Stimulated activated CD4-positive, alpha-beta T cell treated with anti-CD3 and anti-CD28 coated beads, Interleukin-1b, Interleukin-23, amount 100 ng/mL, for 24 hours (primary cell): ENCODE results near the gene MACROD1.
A peak's percentile ranks its signal among the peaks of the same experiment; 100 is the strongest.

Experiments used
- DNase-seq, 4 experiments: peaks; one replicate each; pipeline ENCODE4 v3.0.0-alpha.2; 2020; ENCODE audit warnings: low read depth in 4 of 4, low spot score in 1 of 4

MACROD1 gene

GRCh38 chr11:64001484-64002420 is 164.2 kb downstream of the MACROD1 start:
- DNase-seq: no peak

DNA sequence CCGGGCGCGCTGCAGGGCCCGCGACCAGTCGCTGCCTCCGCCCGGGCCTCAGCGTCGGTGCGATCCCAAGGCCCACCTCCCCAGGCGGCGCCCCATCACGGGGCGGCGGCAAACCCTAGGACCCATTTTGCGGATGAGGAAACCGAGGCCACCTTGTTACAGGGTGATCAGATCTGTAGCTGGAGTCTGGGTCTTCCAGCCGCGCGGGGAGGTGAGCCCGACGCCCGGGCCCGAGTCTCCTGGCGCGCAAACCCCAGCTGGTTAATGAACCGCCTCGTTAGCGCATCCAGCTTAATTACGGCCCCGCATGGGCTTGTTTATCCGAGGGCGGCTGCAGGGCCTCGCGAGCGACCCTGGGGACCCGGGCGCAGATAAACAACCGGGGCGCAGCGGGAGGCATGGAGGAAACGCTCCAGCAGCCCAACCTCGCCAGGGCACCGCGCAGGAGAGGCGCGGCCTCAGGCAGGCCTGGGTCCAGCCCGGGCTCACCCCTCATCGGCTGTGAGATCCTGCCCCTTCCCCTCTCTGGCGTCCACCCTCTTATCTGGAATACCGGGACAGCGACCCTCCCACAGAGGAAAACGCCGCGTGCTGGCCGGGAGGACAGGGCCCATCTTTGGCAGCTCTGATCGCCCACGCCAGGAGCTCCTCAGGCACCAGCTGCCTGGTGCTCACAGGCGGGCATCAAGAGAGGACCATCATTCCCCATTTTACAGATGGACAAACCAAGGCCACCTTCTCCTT is 165.0 kb downstream of the MACROD1 start:
- no peak for DNase-seq

DNA sequence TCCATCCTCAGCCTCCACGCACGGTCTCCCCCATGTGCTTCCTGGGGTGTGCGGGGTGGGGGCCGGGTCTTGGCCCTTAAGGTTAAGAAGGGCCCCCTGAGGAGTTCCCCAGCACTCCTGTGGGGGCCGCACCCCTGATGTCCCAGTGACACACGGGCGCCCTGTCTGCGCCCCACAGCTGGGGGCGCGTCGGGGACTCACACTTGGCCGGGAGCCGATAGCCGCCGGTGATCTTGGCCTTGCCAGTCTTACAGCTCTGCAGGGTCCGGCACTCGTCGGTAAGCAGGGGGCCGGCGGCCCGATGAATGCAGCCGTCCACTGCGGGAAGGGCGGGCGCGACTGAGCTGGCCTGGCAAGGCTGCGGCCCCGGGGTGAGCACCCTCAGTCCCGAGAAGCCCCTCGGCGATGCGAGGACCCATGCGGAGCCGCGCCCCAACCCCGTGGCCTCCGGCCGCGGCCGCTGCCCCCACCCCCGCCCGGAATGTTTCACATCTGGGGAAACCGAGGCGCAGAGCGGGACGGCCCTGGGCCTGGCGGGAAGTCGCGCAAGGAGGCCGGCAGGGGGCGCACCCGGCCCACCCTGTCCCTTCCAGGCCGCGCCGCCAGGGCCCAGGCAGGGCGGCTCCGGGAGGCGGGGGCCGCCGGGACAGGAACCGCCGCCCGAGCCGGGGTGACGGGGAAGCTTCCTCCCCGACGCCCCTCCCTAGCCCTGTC is 165.7 kb downstream of the MACROD1 start:
- peak; percentile 45 to 65 (median 53) for DNase-seq

DNA sequence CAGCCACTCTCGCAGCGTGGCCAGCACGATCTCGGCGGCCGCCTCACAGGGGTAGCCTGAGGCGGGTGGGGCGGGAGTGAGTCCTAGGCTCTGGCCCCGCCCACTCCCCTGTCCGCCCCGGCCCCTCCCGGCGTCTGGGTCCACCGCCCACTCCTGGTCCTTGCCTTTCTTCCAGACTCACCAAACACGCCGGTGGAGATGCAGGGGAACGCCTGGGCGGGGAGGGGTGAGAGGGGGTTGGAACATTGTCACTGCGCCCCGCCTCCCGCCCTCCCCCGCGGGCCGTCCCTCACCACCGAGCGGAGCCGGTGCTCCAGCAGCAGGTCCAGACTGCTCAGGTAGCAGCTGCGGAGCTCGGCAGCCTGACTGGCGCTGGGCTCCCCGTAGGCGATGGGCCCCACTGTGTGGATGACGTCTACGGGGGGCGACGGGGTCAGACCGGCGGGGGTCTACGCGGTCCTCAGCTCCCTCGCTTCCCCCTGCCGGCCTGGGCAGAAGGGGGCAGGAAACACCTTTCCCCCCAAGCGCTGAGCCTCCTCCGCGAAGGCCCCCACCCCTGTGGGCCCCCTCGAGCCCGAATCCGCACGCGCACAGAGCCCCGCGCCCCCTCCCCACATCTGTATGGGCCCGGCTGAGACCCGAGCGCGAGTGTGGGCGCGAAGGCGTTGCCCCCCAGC is 166.4 kb downstream of the MACROD1 start:
- peak; percentile 41 to 59 (median 46) for DNase-seq

DNA sequence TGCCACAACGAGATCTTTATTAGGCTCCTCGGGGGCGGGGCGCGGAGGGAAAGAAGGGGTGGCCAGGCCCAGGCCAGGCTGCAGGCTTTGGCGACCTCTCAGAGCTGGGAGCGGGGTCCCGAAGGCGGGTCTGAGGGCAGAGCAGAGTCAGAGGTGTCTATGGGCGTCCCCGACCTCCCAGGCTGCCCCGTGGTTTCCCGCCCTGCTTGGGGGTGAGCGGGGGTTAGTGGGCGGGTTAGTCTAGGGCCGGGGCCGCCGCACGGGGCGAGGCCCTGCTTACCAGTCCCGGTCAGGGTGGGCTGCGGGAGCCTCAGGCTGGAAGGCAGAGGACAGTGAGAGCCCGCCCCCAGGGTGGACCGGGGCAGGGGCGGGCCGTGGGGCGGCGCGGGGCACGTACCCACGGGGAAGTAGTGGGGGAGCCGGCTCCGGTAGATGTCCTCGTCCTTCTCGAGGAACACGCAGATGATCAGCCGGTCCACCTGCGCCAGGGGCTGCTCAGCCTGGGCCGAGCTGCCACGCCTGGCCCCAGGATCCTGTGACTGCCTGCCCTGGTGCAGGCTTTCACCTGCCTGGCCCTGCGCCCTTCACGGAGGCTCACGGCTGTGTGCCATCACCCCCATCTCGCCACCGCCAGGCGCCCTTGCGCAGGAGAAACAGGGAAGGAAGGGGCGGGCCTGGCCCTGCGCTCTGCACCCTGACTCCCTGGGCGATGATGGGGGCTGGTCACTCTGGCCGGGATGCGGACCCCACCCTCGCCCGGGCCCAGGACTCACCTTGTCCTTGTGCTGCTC is 167.2 kb downstream of the MACROD1 start:
- DNase-seq: no peak

- no peak for DNase-seq
These were observed 168.0 kb downstream of the MACROD1 start for GRCh38 chr11:63997801-63998337.

DNA sequence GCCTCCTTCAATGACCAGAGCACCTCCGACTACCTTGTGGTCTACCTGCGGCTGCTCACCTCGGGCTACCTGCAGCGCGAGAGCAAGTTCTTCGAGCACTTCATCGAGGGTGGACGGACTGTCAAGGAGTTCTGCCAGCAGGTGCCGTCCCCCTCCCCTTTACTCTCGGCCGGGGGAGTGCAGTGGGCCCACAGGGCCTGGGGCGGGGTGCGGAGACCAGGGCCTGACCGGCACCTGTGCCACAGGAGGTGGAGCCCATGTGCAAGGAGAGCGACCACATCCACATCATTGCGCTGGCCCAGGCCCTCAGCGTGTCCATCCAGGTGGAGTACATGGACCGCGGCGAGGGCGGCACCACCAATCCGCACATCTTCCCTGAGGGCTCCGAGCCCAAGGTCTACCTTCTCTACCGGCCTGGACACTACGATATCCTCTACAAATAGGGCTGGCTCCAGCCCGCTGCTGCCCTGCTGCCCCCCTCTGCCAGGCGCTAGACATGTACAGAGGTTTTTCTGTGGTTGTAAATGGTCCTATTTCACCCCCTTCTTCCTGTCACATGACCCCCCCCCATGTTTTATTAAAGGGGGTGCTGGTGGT is 168.7 kb downstream of the MACROD1 start:
- no peak for DNase-seq

- no peak for DNase-seq
These were observed 169.4 kb downstream of the MACROD1 start for GRCh38 chr11:63996512-63996911.

GRCh38 chr11:63993993-63994392 is 171.9 kb downstream of the MACROD1 start:
- no peak for DNase-seq

GRCh38 chr11:63993100-63993499 is 172.8 kb downstream of the MACROD1 start:
- no peak for DNase-seq

GRCh38 chr11:63991558-63991957 is 174.4 kb downstream of the MACROD1 start:
- no peak for DNase-seq

- DNase-seq: no peak
These were observed 178.9 kb downstream of the MACROD1 start for GRCh38 chr11:63986932-63987513.

- peak; percentile 57 to 86 (median 76) for DNase-seq
These were observed 179.6 kb downstream of the MACROD1 start, which contains the start of gene OTUB1 for GRCh38 chr11:63986156-63986931. OTUB1 (plus strand) TSS chr11:63986438; CDS start chr11:63986457, 19 bp downstream.

GRCh38 chr11:63985812-63986155 is 180.1 kb downstream of the MACROD1 start:
- DNase-seq: peak in 2 of 4 experiments; percentile 60 to 62

GRCh38 chr11:63979426-63979825 is 186.5 kb downstream of the MACROD1 start:
- no peak for DNase-seq

DNA sequence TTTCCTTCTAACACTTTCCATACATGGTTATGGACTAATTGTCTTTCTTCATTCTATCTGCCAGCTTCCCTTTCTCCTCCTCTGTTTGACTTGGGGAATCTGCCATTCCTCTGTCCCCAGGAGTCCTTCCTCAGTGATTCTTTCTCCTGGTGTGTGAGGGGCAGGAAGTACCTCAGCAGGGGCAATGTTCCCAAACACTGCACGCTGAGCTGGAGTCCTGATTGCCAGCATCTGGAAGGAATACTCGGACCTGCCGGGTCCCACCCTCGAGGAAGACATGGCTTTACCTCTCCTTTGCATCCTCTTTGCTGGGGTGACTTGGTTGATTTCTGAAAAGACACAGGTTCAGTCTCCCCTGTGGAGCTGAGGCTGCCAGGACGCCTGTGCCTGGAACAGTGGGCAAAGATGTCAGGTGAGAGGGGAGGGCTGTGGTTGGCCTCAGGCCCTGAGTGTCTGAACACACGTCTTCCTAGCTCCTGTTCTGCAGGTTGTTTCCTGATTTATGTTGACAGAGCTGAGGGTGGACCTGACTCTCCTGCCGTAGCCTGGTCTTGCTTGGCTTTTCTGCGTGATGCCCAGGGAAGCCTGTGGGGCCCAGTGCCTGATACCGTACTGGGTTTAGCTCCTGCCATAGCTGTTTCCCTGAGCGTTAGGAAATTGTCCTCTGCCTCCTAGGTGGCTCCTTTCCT is 187.2 kb downstream of the MACROD1 start:
- DNase-seq: no peak

GRCh38 chr11:63974259-63975143 is 191.4 kb downstream of the MACROD1 start, which contains the start of gene COX8A:
COX8A (plus strand) TSS chr11:63974620; CDS start chr11:63974681, 61 bp downstream.
- peak; percentile 77 to 92 (median 90) for DNase-seq
